ENCODE measurements around the gene C15orf39.

The C15orf39 gene

DNA sequence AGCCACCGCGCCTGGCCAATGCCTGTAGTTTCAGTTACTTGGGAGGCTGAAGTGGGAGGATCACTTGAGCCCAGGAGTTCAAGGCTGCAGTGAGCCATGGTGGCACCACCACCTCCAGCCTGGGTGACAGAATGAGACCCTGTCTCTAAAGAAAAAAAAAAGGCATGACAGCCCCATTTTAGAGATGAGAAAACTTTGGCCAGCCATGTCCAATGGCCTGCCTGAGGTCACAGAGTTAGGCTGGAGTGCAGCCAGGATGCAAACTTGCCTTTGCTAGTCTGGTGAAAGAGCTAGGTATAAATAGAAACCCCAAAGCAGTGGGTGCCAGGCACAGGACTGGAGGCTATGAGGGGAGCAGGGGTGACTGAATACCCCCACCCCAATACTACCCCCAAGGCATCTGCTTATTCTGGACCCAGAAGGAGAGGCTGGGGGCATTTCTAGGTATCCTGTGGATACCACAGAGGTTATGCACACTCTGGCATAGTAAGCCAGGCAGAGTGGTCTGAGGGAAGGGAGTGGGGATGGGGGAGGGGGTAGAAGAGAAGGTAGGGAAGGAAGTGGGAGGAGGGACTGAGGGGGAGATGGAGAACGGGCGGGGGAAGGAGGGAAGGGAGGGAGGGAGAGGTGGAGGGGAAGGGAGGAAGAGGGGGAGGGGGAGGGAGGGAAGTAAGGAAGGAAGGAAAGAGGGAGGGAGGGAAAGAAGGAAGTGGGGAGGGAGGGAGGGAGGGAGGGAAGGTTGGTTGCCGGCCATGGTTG, 16.2 kb upstream of the C15orf39 start:
- H3K36me3 ChIP-seq (ENCODE audit: control insufficient read depth in 4 of 4, insufficient read depth in 4 of 4, low read length in 3 of 4): no peaks in the 10 kb centered on the region
- ChIA-PET POLR2A (no interaction called here), CTCF (interaction anchor here (0.7 to 1.1 kb wide), 2 partner anchors 143 to 396 kb away, joined by 3 to 4 read pairs; no protein-coding TSS in a partner anchor)
- H3K4me1 ChIP-seq (ENCODE audit: control extremely low read depth in 1 of 4, control insufficient read depth in 4 of 4, insufficient read depth in 4 of 4, low read length in 3 of 4): peaks cover 11 to 44% (median 35%) of the 10 kb centered on the region in 4 experiments
- no peak overlapping the region for H3K4me3 ChIP-seq (ENCODE audit: control insufficient read depth in 1 of 7, extremely low read depth in 1 of 7, insufficient read depth in 4 of 7, low read depth in 2 of 7, low read length in 6 of 7)
- 67% methylated on average over 3 of the region's 5 CpGs for WGBS (ENCODE audit: insufficient coverage)
- no peak overlapping the region for H3K27ac ChIP-seq (ENCODE audit: insufficient read depth in 1 of 2, low read depth in 1 of 2, low read length in 2 of 2, poor library complexity in 1 of 2, severe bottlenecking in 2 of 2)
- peaks cover 0 to under 1% (median 0%) of the 10 kb centered on the region in 5 experiments for H3K9me3 ChIP-seq (ENCODE audit: control extremely low read depth in 1 of 5, control insufficient read depth in 4 of 5, insufficient read depth in 2 of 5, low read depth in 1 of 5, low read length in 4 of 5)
- no peaks in the 10 kb centered on the region for H3K27me3 ChIP-seq (replicated peaks in 2 of 5; ENCODE audit: control insufficient read depth in 4 of 5, insufficient read depth in 5 of 5, low read length in 4 of 5)
- DNase-seq: no peak

DNA sequence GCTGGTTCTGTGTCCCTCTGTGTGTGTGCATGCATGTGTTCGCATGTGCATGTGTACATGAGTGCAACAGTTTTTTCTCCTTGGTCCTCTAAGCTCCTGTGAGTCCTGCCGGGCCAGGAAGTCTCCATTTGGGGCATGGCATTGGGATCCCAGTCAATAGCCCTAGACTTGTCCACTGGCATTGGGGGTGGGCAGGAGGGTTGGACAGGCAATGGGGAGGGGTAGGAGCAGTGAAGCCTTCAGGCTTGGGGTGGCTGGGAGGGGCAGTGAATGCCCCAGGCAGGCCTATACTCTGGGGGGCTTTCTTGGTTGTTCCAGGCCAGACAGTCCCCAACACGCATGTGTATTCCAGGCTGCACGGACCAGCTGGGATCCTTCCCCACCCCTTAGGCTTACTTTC, 15.6 kb upstream of the C15orf39 start:
- CTCF ChIA-PET: interaction anchor here (0.7 kb wide), 1 partner anchor 396 kb away, joined by 3 read pairs; no protein-coding TSS in a partner anchor
- H3K27me3 ChIP-seq (replicated peaks in 2 of 5; ENCODE audit: control insufficient read depth in 4 of 5, insufficient read depth in 5 of 5, low read length in 4 of 5): no peaks in the 10 kb centered on the region
- POLR2A ChIA-PET: no interaction called here
- 74% methylated on average over 2 of the region's 4 CpGs for WGBS (ENCODE audit: insufficient coverage)
- no peak for DNase-seq
- no peak overlapping the region for H3K27ac ChIP-seq (ENCODE audit: insufficient read depth in 1 of 2, low read depth in 1 of 2, low read length in 2 of 2, poor library complexity in 1 of 2, severe bottlenecking in 2 of 2)
- H3K9me3 ChIP-seq (ENCODE audit: control extremely low read depth in 1 of 5, control insufficient read depth in 4 of 5, insufficient read depth in 2 of 5, low read depth in 1 of 5, low read length in 4 of 5): peaks cover 0 to 6% (median 0%) of the 10 kb centered on the region in 5 experiments
- no peak overlapping the region for H3K4me3 ChIP-seq (ENCODE audit: control insufficient read depth in 1 of 7, extremely low read depth in 1 of 7, insufficient read depth in 4 of 7, low read depth in 2 of 7, low read length in 6 of 7)
- H3K4me1 ChIP-seq (ENCODE audit: control extremely low read depth in 1 of 4, control insufficient read depth in 4 of 4, insufficient read depth in 4 of 4, low read length in 3 of 4): peaks cover 8 to 38% (median 29%) of the 10 kb centered on the region in 4 experiments
- no peaks in the 10 kb centered on the region for H3K36me3 ChIP-seq (ENCODE audit: control insufficient read depth in 4 of 4, insufficient read depth in 4 of 4, low read length in 3 of 4)

DNA sequence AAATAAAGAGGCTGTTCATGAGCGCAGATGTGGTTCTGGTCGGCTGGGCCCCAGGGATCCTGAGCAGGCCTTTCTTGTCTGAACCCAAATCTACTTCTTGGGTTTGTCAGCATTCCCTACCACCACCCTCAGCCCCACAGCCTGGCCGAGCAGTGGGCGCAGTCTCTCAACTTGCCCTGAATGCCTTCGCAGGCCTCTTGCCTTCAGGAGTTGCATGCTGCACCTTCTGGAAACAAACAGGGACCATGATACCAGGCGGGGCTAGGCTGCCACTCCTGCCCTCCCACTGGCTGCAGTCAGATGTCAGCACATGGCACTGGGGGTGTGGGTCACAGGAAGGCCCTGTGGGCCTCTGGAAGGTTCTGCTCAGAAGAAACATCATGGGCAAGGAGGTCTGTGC, 13.2 kb upstream of the C15orf39 start:
- DNase-seq: no peak
- CTCF ChIA-PET: interaction anchor here (1.2 to 1.4 kb wide), 2 partner anchors 11 to 13 kb away, joined by 4 to 5 read pairs; partner anchors contain the start of gene C15orf39
- Histone ChIP-seq H3K27me3 (replicated peaks in 2 of 5; ENCODE audit: control insufficient read depth in 4 of 5, insufficient read depth in 5 of 5, low read length in 4 of 5) (no peaks in the 10 kb centered on the region), H3K36me3 (ENCODE audit: control insufficient read depth in 4 of 4, insufficient read depth in 4 of 4, low read length in 3 of 4) (no peaks in the 10 kb centered on the region), H3K4me1 (ENCODE audit: control extremely low read depth in 1 of 4, control insufficient read depth in 4 of 4, insufficient read depth in 4 of 4, low read length in 3 of 4) (peaks cover 0 to 24% (median 13%) of the 10 kb centered on the region in 4 experiments), H3K9me3 (ENCODE audit: control extremely low read depth in 1 of 5, control insufficient read depth in 4 of 5, insufficient read depth in 2 of 5, low read depth in 1 of 5, low read length in 4 of 5) (peaks cover 0 to 10% (median 0%) of the 10 kb centered on the region in 5 experiments), H3K27ac (ENCODE audit: insufficient read depth in 1 of 2, low read depth in 1 of 2, low read length in 2 of 2, poor library complexity in 1 of 2, severe bottlenecking in 2 of 2) (no peak overlapping the region), H3K4me3 (ENCODE audit: control insufficient read depth in 1 of 7, extremely low read depth in 1 of 7, insufficient read depth in 4 of 7, low read depth in 2 of 7, low read length in 6 of 7) (no peak overlapping the region)
- 96% methylated on average over 5 of the region's 6 CpGs for WGBS (ENCODE audit: insufficient coverage)
- POLR2A ChIA-PET: interaction anchor here (0.6 kb wide), 1 partner anchor 10 kb away, joined by 3 read pairs; no protein-coding TSS in a partner anchor

DNA sequence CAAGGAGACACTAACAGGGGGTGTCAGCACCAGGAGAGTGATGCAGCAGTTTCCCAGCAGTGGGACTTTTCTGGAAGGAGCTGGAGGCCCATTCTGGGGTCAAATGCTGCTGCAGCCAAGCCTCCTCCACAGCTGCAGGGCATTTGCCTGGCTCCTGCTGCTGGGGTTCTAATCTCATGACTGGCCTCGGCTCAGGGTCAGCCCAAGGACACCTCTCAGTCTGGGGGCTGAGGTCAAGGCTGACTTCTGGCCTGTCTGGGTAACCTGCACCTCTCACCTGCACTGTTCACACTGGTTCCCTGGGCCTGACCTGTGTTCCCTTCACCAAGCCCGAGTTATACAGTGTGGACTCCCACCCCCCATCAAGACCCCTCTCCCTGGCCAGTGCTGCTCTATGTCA, 10.4 kb upstream of the C15orf39 start:
- POLR2A ChIA-PET: interaction anchor here (1.3 kb wide), 1 partner anchor 10 kb away, joined by 5 read pairs; the partner anchor contains the start of gene C15orf39
- WGBS (ENCODE audit: insufficient coverage): 100% methylated on average over 2 of the region's 2 CpGs
- no peak for DNase-seq
- H3K36me3 ChIP-seq (ENCODE audit: control insufficient read depth in 4 of 4, insufficient read depth in 4 of 4, low read length in 3 of 4): no peaks in the 10 kb centered on the region
- CTCF ChIA-PET: interaction anchor here (1.0 to 12.4 kb wide), 5 partner anchors 11 to 148 kb away, joined by 3 to 123 read pairs (median 8); no protein-coding TSS in a partner anchor
- H3K27me3 ChIP-seq (replicated peaks in 2 of 5; ENCODE audit: control insufficient read depth in 4 of 5, insufficient read depth in 5 of 5, low read length in 4 of 5): no peaks in the 10 kb centered on the region
- H3K4me1 ChIP-seq (ENCODE audit: control extremely low read depth in 1 of 4, control insufficient read depth in 4 of 4, insufficient read depth in 4 of 4, low read length in 3 of 4): peaks cover 0 to 31% (median 20%) of the 10 kb centered on the region in 4 experiments
- peaks cover 0 to 10% (median 0%) of the 10 kb centered on the region in 5 experiments for H3K9me3 ChIP-seq (ENCODE audit: control extremely low read depth in 1 of 5, control insufficient read depth in 4 of 5, insufficient read depth in 2 of 5, low read depth in 1 of 5, low read length in 4 of 5)
- no peak overlapping the region for H3K4me3 ChIP-seq (ENCODE audit: control insufficient read depth in 1 of 7, extremely low read depth in 1 of 7, insufficient read depth in 4 of 7, low read depth in 2 of 7, low read length in 6 of 7)
- H3K27ac ChIP-seq (ENCODE audit: insufficient read depth in 1 of 2, low read depth in 1 of 2, low read length in 2 of 2, poor library complexity in 1 of 2, severe bottlenecking in 2 of 2): no peak overlapping the region

DNA sequence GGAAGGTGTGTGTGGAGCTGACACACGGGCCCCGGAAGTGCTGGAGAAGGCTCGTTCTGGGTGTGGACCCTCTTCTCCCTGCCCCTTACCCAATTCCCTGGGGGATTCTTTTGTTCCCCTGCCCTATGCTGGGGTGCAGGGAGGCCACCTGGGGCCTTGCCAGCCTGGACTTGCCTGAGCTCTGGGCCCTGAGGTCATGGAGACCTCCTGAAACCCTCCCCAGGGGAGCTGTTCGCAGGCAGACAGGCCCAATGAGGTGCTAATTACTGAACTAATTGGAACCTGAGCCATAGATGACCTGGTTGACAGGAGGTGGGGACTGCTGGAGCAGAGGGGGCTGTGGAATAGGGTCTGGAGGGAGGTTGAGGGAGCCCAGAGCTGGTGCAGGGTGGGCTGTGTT, 9.4 kb upstream of the C15orf39 start:
- no peak for DNase-seq
- Histone ChIP-seq H3K9me3 (ENCODE audit: control extremely low read depth in 1 of 5, control insufficient read depth in 4 of 5, insufficient read depth in 2 of 5, low read depth in 1 of 5, low read length in 4 of 5) (peaks cover 0 to 10% (median 0%) of the 10 kb centered on the region in 5 experiments), H3K36me3 (ENCODE audit: control insufficient read depth in 4 of 4, insufficient read depth in 4 of 4, low read length in 3 of 4) (no peaks in the 10 kb centered on the region), H3K27me3 (replicated peaks in 2 of 5; ENCODE audit: control insufficient read depth in 4 of 5, insufficient read depth in 5 of 5, low read length in 4 of 5) (no peaks in the 10 kb centered on the region), H3K4me1 (ENCODE audit: control extremely low read depth in 1 of 4, control insufficient read depth in 4 of 4, insufficient read depth in 4 of 4, low read length in 3 of 4) (peaks cover 0 to 38% (median 22%) of the 10 kb centered on the region in 4 experiments), H3K4me3 (ENCODE audit: control insufficient read depth in 1 of 7, extremely low read depth in 1 of 7, insufficient read depth in 4 of 7, low read depth in 2 of 7, low read length in 6 of 7) (no peak overlapping the region), H3K27ac (ENCODE audit: insufficient read depth in 1 of 2, low read depth in 1 of 2, low read length in 2 of 2, poor library complexity in 1 of 2, severe bottlenecking in 2 of 2) (no peak overlapping the region)
- POLR2A ChIA-PET: interaction anchor here (1.2 to 1.3 kb wide), 2 partner anchors 9 to 149 kb away, joined by 3 to 5 read pairs; partner anchors contain the start of gene C15orf39
- 100% methylated on average over 2 of the region's 4 CpGs for WGBS (ENCODE audit: insufficient coverage)
- CTCF ChIA-PET: interaction anchor here (0.7 to 12.4 kb wide), 6 partner anchors 9 to 163 kb away, joined by 3 to 123 read pairs (median 6); partner anchors contain the start of gene C15orf39

DNA sequence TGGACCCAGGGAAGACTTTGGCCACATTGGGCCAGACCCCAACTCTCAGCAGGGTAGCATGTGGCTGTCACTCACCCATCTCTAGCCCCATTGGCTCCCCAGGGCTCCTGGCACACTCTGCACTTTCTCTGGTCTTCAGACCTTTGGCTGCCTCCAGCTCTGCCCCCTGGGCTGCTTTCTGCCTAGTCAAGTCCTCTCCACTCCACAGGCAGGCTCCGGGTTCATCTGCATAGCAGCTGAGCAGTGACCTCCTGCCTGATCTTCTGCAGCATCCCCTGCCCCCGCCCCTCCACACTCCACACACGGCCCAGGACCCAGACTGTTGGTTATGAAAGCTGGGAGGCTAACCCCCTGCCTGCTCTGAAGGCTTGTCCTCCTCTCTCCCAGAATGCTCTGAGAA, 8.4 kb upstream of the C15orf39 start:
- CTCF ChIA-PET: interaction anchor here (1.1 to 12.4 kb wide), 5 partner anchors 8 to 150 kb away, joined by 3 to 123 read pairs (median 6); partner anchors contain the start of gene C15orf39
- H3K4me1 ChIP-seq (ENCODE audit: control extremely low read depth in 1 of 4, control insufficient read depth in 4 of 4, insufficient read depth in 4 of 4, low read length in 3 of 4): peaks cover 0 to 46% (median 29%) of the 10 kb centered on the region in 4 experiments
- H3K27me3 ChIP-seq (replicated peaks in 2 of 5; ENCODE audit: control insufficient read depth in 4 of 5, insufficient read depth in 5 of 5, low read length in 4 of 5): no peaks in the 10 kb centered on the region
- H3K36me3 ChIP-seq (ENCODE audit: control insufficient read depth in 4 of 4, insufficient read depth in 4 of 4, low read length in 3 of 4): no peaks in the 10 kb centered on the region
- H3K9me3 ChIP-seq (ENCODE audit: control extremely low read depth in 1 of 5, control insufficient read depth in 4 of 5, insufficient read depth in 2 of 5, low read depth in 1 of 5, low read length in 4 of 5): peaks cover 0 to 10% (median 0%) of the 10 kb centered on the region in 5 experiments
- H3K27ac ChIP-seq (ENCODE audit: insufficient read depth in 1 of 2, low read depth in 1 of 2, low read length in 2 of 2, poor library complexity in 1 of 2, severe bottlenecking in 2 of 2): no peak overlapping the region
- no peak overlapping the region for H3K4me3 ChIP-seq (ENCODE audit: control insufficient read depth in 1 of 7, extremely low read depth in 1 of 7, insufficient read depth in 4 of 7, low read depth in 2 of 7, low read length in 6 of 7)
- no CpG with 5 or more reads among the region's 3 CpGs for WGBS (ENCODE audit: insufficient coverage)
- POLR2A ChIA-PET: no interaction called here
- no peak for DNase-seq
